ENCODE data around the gene HOXC10. TPM values are rescaled to one million over a fixed set of nuclear protein-coding genes. Genes with fewer than 3 reads are reported as not detected.
A peak's percentile ranks its signal among the peaks of the same experiment; 100 is the strongest.

Gene HOXC10
- total RNA-seq, 6 donors from 2014 or later = not detected

DNA sequence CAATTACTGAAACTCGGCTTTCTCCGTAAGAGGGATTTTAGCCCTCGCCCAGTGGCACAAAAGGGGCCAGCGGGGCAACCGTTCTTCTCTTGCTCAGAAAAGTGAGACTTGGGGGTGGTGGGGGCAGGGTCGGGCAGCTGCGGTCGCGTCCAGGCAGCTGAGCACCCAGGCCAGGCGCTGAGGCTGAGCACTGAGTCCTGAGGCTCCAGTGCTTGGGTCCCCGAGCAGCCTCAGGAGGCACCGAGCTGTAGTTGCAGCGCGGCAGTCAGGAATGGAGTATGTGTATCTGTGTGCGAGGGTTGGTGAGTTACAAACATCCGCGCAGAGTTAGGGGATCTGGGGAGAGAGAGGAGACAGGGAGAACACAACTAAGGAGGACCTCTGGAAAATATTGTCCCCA lies 39.2 kb downstream of the HOXC10 start:
- H3K27ac ChIP-seq = no peak overlapping the region
- TF ChIP-seq POLR2A (IDR thresholded peaks at IDR 0.05) = no peak
- TF ChIP-seq POLR2AphosphoS5 (IDR thresholded peaks at IDR 0.05) = no peak
- TF ChIP-seq EP300 (IDR thresholded peaks at IDR 0.05) = no peak
- TF ChIP-seq, protein P1, sequence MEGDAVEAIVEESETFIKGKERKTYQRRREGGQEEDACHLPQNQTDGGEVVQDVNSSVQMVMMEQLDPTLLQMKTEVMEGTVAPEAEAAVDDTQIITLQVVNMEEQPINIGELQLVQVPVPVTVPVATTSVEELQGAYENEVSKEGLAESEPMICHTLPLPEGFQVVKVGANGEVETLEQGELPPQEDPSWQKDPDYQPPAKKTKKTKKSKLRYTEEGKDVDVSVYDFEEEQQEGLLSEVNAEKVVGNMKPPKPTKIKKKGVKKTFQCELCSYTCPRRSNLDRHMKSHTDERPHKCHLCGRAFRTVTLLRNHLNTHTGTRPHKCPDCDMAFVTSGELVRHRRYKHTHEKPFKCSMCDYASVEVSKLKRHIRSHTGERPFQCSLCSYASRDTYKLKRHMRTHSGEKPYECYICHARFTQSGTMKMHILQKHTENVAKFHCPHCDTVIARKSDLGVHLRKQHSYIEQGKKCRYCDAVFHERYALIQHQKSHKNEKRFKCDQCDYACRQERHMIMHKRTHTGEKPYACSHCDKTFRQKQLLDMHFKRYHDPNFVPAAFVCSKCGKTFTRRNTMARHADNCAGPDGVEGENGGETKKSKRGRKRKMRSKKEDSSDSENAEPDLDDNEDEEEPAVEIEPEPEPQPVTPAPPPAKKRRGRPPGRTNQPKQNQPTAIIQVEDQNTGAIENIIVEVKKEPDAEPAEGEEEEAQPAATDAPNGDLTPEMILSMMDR (IDR thresholded peaks at IDR 0.05) = no peak

DNA sequence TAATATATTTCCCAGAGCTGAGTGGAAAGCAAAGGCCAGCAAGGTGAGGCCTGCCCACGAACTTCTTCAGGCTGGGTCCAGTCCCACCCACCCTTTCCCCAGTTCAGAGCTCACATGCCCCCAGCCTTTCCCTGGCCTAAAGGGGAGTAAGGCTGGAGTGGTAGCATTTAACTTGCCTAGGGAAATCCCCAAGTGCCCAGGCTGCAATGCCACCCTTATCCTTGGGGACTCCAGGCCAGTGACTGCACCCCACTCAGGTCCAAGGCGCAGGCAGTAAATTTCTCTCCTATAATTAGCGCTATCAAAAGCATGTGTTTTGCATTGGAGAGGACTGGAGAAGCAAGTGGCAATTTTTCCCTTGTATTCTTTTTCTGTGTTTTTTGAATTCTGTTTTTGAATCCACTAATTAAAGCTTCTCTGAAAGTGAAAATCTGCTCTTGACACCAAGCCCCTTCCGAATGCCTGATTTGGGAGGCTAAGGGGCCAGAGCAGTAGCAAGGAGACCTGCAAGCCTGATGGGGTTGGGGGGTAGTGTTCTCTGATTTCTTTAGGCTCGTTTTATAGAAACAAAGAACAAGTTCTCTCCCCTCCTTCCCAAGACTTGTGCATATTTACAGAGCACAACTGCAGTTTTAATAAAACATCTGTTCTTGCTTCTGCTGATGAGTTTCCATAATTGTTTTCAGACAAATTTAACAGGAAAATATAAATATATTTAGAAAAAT lies 39.8 kb downstream of the HOXC10 start:
- no peak for DNase-seq
- Histone ChIP-seq H3K27me3 (peaks cover 2 to 67% (median 30%) of the 10 kb centered on the region in 4 donors), H3K4me1 (peaks cover 0 to 7% (median 2%) of the 10 kb centered on the region in 4 donors)

More for the DNA sequence above, 39.2 kb downstream of the HOXC10 start:
- Histone ChIP-seq H3K36me3 (no peaks in the 10 kb centered on the region), H3K9me3 (no peaks in the 10 kb centered on the region), H3K4me3 (no peak overlapping the region), H3K4me1 (peaks cover 0 to 8% (median 4%) of the 10 kb centered on the region in 4 donors), H3K27me3 (peaks cover 2 to 67% (median 29%) of the 10 kb centered on the region in 4 donors)
- ATAC-seq (ENCODE audit: low FRiP score in 2 of 2) (no peak), DNase-seq (peak in 1 of 2 donors; percentile 22)
- 36 to 39% methylated on average over 14 to 15 of the region's 17 CpGs for WGBS, 2 donors

DNA sequence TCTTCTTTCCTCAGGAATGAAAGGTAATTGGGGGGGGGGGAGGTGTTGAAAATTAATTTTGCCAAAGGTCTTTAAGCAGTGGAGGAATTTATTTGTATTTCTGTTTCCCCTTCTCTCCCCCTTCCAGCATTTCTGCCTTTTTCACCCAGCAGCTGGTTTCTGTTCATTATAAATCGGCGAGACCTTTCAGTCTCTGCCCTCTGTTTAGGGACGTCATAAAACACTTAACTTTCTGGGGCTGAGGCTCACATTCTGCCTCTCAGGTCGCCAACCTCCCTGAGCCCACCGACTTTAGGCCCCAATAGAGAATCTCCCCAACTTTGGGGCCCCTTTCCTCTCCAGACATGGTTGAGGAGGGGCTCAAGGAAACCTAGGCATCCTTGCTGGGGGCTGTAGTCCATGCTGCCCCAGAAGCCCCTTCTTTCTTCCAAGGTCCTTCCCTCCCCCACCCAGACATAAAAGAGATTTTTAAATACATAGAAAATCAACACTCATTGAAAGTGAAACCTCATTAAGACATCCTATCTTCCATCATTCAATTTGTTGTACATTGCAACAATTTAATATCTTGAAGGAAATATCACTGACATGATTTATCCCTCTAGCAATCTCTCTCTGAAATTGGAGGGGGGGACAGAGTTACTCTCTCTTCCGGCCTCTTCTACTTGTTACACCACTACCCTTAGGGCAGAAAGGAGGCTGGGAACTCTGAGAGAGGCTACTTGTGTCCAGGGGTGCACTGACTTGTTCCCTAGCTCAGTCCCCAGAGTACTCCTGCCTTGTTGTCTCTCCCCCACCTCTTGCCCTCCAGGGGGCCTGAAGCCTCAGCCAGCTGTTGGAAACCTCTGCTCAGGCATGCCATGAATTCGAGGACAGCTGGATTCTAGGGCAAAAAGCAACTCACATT lies 40.8 kb downstream of the HOXC10 start:
- ATAC-seq (ENCODE audit: low FRiP score in 2 of 2) (no peak), DNase-seq (no peak)
- Histone ChIP-seq H3K27me3 (peaks cover 2 to 69% (median 36%) of the 10 kb centered on the region in 4 donors), H3K4me3 (no peak overlapping the region), H3K36me3 (no peaks in the 10 kb centered on the region), H3K27ac (no peak overlapping the region), H3K9me3 (no peaks in the 10 kb centered on the region), H3K4me1 (peaks cover 0 to 9% (median 0%) of the 10 kb centered on the region in 4 donors)
- WGBS, 2 donors = 17 to 23% methylated on average over 7 of the region's 7 CpGs
- TF ChIP-seq POLR2A (IDR thresholded peaks at IDR 0.05) (no peak), POLR2AphosphoS5 (IDR thresholded peaks at IDR 0.05) (no peak), EP300 (IDR thresholded peaks at IDR 0.05) (no peak)
- TF ChIP-seq, protein P1 (IDR thresholded peaks at IDR 0.05) = no peak

More for the DNA sequence above, 39.8 kb downstream of the HOXC10 start:
- TF ChIP-seq EP300 (IDR thresholded peaks at IDR 0.05) (no peak), POLR2A (IDR thresholded peaks at IDR 0.05) (no peak), POLR2AphosphoS5 (IDR thresholded peaks at IDR 0.05) (no peak)
- TF ChIP-seq, protein P1 (IDR thresholded peaks at IDR 0.05) = no peak
- H3K27ac ChIP-seq = no peak overlapping the region
- no peaks in the 10 kb centered on the region for H3K9me3 ChIP-seq
- H3K36me3 ChIP-seq = no peaks in the 10 kb centered on the region
- 29 to 30% methylated on average over 4 to 5 of the region's 5 CpGs for WGBS, 2 donors
- ATAC-seq (ENCODE audit: low FRiP score in 2 of 2) = no peak
- H3K4me3 ChIP-seq = no peak overlapping the region

DNA sequence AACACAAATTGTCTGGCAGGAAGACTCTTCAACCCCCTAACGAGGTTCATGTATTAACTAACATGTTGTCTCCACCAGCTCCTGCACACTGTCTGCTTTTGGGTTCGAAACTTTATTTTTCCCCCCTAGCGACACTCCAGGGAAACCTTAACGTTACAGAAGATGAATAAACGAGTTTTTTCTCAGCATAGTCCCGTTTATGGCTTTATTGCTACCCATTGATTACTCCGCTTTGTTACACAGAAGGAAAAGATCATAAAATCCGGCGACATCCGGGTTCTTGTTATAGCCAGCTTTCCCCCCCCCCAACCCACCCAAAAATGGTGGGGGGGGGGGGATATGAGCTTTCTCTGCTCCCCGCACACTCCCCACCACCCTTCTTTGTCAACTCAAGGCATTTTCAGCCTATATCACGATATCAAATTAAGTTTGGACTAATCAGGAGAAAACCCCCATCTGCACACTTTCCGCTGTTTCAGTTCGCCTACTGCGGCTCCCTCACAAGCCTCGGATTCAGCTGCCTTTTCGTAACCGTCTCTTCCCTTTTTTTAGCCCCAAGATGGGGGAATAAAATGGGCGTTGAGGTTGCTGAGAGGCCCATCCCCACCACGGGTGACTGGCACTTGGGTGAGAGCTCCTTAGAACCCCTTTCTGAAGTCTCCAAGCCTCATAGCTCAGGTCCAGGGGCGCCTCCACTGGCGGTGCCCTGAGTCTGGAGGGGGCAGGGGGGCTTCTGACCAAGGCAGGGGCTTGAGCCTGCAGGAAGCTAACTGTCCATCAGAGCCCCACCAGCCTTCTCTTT lies 41.9 kb downstream of the HOXC10 start:
- Histone ChIP-seq H3K36me3 (no peaks in the 10 kb centered on the region), H3K9me3 (no peaks in the 10 kb centered on the region), H3K27me3 (peaks cover 2 to 73% (median 40%) of the 10 kb centered on the region in 4 donors), H3K27ac (no peak overlapping the region), H3K4me3 (no peak overlapping the region), H3K4me1 (peaks cover 0 to 16% (median 0%) of the 10 kb centered on the region in 4 donors)
- peak in 1 of 2 donors; percentile 25 for DNase-seq
- ATAC-seq (ENCODE audit: low FRiP score in 2 of 2) = no peak
- no peak for TF ChIP-seq POLR2AphosphoS5 (IDR thresholded peaks at IDR 0.05)
- TF ChIP-seq, protein P1 (IDR thresholded peaks at IDR 0.05) = no peak
- no peak for TF ChIP-seq POLR2A (IDR thresholded peaks at IDR 0.05)
- TF ChIP-seq EP300 (IDR thresholded peaks at IDR 0.05) = no peak
- WGBS, 2 donors = 7 to 10% methylated on average over 21 to 22 of the region's 22 CpGs
